Retinal pigment epithelial cell (primary cell): ENCODE data around the gene RRAGB.

Experiments
- DNase-seq: peaks from one replicate; pipeline ENCODE4 v3.0.0-alpha.2; 2010; ENCODE audit warnings: low read depth
- H3K4me3 ChIP-seq: 2 replicates; pipeline ENCODE4 v1.5.1; 2011; ENCODE audit warnings: mild to moderate bottlenecking, low read length, control low read depth, moderate library complexity
- CTCF ChIP-seq: conservative IDR thresholded peaks from 2 replicates; pipeline ENCODE4 v1.5.1; 2011; ENCODE audit warnings: low read depth, low read length, control low read depth, inconsistent platforms

RRAGB gene

DNA sequence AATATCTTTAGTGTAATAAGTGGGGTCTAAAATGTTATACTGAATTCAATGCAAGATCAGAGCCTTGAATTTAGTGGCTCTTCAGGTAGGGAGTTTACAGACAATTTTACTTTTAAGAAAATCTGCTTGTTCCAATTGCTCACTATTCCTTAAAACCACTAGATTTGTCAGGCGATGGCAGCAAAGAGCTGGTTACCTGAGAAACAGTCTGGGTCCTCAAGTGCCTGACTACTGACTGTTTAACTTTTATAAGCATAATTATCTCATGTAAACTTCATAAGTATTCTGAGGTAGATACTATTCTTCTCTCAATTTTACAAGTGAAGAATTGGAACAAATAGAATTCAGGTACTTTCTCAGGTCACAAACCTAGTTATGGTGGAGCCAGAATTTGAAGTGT lies 84.3 kb downstream of the RRAGB start:
- no peak for DNase-seq
- H3K4me3 ChIP-seq: no peak overlapping the region

More for the DNA sequence above, 84.3 kb downstream of the RRAGB start:
- no peak for TF ChIP-seq CTCF
